IMR-90 (cell line): Measurements from ENCODE around the gene POLR1A. TPM values are rescaled to one million over a fixed set of nuclear protein-coding genes. Genes with fewer than 3 reads are reported as not detected.

Experiments
- ATAC-seq: fragments of 200-7000 bp; cut with Tn5 transposase; 2 replicates; pipeline ENCODE4 v1.9.1; 2020; ENCODE audit warnings: low read depth, mild to moderate bottlenecking, moderate library complexity
- BruUV-seq: library from RNA; stranded (reverse); fragments of 400-500 nt; replicated peaks from 2 replicates; lab custom pipeline; 2021; lab: Mats Ljungman, UMichigan
- CTCF ChIA-PET: fragments of 300-600 bp; formaldehyde crosslinking; extraction: SDS; loops from one replicate; lab custom pipeline; 2021; ENCODE audit warnings: antibody characterized with exemption; lab: Yijun Ruan, JAX
- POLR2A ChIA-PET: fragments of 300-600 bp; sonication (Branson Sonifier 250); formaldehyde crosslinking; loops from one replicate; lab custom pipeline; 2022; ENCODE audit warnings: antibody characterized with exemption; ENCODE audit not compliant: unreplicated experiment; lab: Charles Lee
- DNase-seq: peaks from one replicate; pipeline ENCODE4 v3.0.0; 2013
- H2AFZ ChIP-seq: replicated peaks from 2 replicates; pipeline ENCODE3; 2013; ENCODE audit warnings: low read length, mild to moderate bottlenecking; ENCODE audit not compliant: poor library complexity
- H2AK5ac ChIP-seq: 2 replicates; pipeline ENCODE4 v1.6.1; 2013; ENCODE audit warnings: low read depth, low read length, inconsistent platforms
- H2AK9ac ChIP-seq: replicated peaks from 2 replicates; pipeline ENCODE3; 2013; ENCODE audit warnings: mild to moderate bottlenecking, low read depth, low read length, moderate library complexity; ENCODE audit not compliant: poor library complexity
- H2BK120ac ChIP-seq: 2 replicates; pipeline ENCODE4 v1.6.1; 2013; ENCODE audit warnings: low read depth, low read length, inconsistent platforms
- H2BK15ac ChIP-seq: 3 replicates; pipeline ENCODE4 v1.6.1; 2013; ENCODE audit warnings: low read depth, low read length, inconsistent platforms
- H2BK20ac ChIP-seq: 2 replicates; pipeline ENCODE4 v1.6.1; 2013; ENCODE audit warnings: low read depth, mild to moderate bottlenecking, inconsistent platforms, low read length, moderate library complexity
- H2BK5ac ChIP-seq: 2 replicates; pipeline ENCODE4 v1.6.1; 2013; ENCODE audit warnings: mild to moderate bottlenecking, low read depth, low read length, inconsistent platforms; ENCODE audit not compliant: poor library complexity, severe bottlenecking
- H3K14ac ChIP-seq: replicated peaks from 2 replicates; pipeline ENCODE4 v1.6.1; 2013; ENCODE audit warnings: low read depth, low read length, inconsistent platforms
- H3K18ac ChIP-seq: 2 replicates; pipeline ENCODE4 v1.6.1; 2013; ENCODE audit warnings: low read depth, low read length, control low read depth
- H3K23ac ChIP-seq: 2 replicates; pipeline ENCODE4 v1.6.1; 2013; ENCODE audit warnings: low read depth, low read length, inconsistent platforms
- H3K27ac ChIP-seq: 2 replicates; pipeline ENCODE4 v1.5.1; 2013; ENCODE audit warnings: mild to moderate bottlenecking, control low read depth, low read length; ENCODE audit not compliant: insufficient read depth
- H3K27me3 ChIP-seq: 2 replicates; pipeline ENCODE4 v1.6.1; 2013; ENCODE audit warnings: low read length; ENCODE audit not compliant: control insufficient read depth, insufficient read depth
- H3K36me3 ChIP-seq: 2 replicates; pipeline ENCODE4 v1.6.1; 2013; ENCODE audit warnings: low read length, mixed read lengths; ENCODE audit not compliant: control insufficient read depth, insufficient read depth
- H3K4ac ChIP-seq: 2 replicates; pipeline ENCODE4 v1.6.1; 2013; ENCODE audit warnings: low read depth, low read length, inconsistent platforms
- H3K4me1 ChIP-seq: 2 replicates; pipeline ENCODE4 v1.6.1; 2013; ENCODE audit warnings: low read length, mixed read lengths; ENCODE audit not compliant: control insufficient read depth, insufficient read depth
- H3K4me2 ChIP-seq: 2 replicates; pipeline ENCODE4 v1.6.1; 2013; ENCODE audit warnings: low read depth, mild to moderate bottlenecking, control low read depth, low read length, moderate library complexity
- H3K4me3 ChIP-seq: 2 replicates; pipeline ENCODE4 v1.5.1; 2013; ENCODE audit warnings: low read depth, mild to moderate bottlenecking, control low read depth, low read length, moderate library complexity; ENCODE audit not compliant: insufficient read depth
- H3K56ac ChIP-seq: 2 replicates; pipeline ENCODE4 v1.6.1; 2013; ENCODE audit warnings: low read length, inconsistent platforms; ENCODE audit not compliant: insufficient read depth; ENCODE audit errors: extremely low read depth
- H3K79me1 ChIP-seq, 2 experiments: 2 replicates each; pipeline ENCODE4 v1.6.1; 2013; ENCODE audit warnings: low read length in 2 of 2, inconsistent platforms in 1 of 2, low read depth in 1 of 2
- H3K9ac ChIP-seq: 2 replicates; pipeline ENCODE4 v1.6.1; 2013; ENCODE audit warnings: low read depth, low read length, control low read depth
- H3K9me1 ChIP-seq: 2 replicates; pipeline ENCODE4 v1.6.1; 2013; ENCODE audit warnings: low read length, inconsistent platforms; ENCODE audit not compliant: insufficient read depth
- H3K9me3 ChIP-seq: 2 replicates; pipeline ENCODE4 v1.6.1; 2013; ENCODE audit warnings: low read length; ENCODE audit not compliant: control insufficient read depth, insufficient read depth
- H4K20me1 ChIP-seq: 2 replicates; pipeline ENCODE4 v1.6.1; 2013; ENCODE audit warnings: low read length, inconsistent platforms; ENCODE audit not compliant: insufficient read depth
- H4K5ac ChIP-seq: 2 replicates; pipeline ENCODE4 v1.6.1; 2013; ENCODE audit warnings: mild to moderate bottlenecking, low read depth, low read length, control low read depth
- H4K8ac ChIP-seq, 2 experiments: 2 replicates each; pipeline ENCODE4 v1.6.1; 2013; ENCODE audit warnings: low read depth in 2 of 2, low read length in 2 of 2, control low read depth in 1 of 2, inconsistent platforms in 1 of 2
- H4K91ac ChIP-seq: 2 replicates; pipeline ENCODE4 v1.6.1; 2013; ENCODE audit warnings: low read depth, low read length, inconsistent platforms; ENCODE audit not compliant: insufficient read depth
- CEBPB ChIP-seq: IDR thresholded peaks from 2 replicates; pipeline ENCODE4 v1.6.1; 2012; ENCODE audit warnings: low read depth, low read length, improper control_type of control experiment
- CHD1 ChIP-seq: IDR thresholded peaks from 2 replicates; pipeline ENCODE4 v1.6.1; 2012; ENCODE audit warnings: low read depth, low read length, improper control_type of control experiment
- FOS ChIP-seq: fragments of 150-350 bp; IDR thresholded peaks from 2 replicates; pipeline ENCODE4 v1.6.1; 2016; ENCODE audit warnings: low read depth, low read length
- MAFK ChIP-seq: IDR thresholded peaks from 2 replicates; pipeline ENCODE4 v1.6.1; 2012; ENCODE audit warnings: low read depth, low read length, improper control_type of control experiment
- MAZ ChIP-seq: IDR thresholded peaks from 2 replicates; pipeline ENCODE4 v1.6.1; 2012; ENCODE audit warnings: low read depth, mild to moderate bottlenecking, low read length, improper control_type of control experiment, moderate library complexity, borderline replicate concordance
- MXI1 ChIP-seq: IDR thresholded peaks from 2 replicates; pipeline ENCODE4 v1.6.1; 2012; ENCODE audit warnings: low read depth, mild to moderate bottlenecking, low read length, moderate library complexity, borderline replicate concordance
- NFE2L2 ChIP-seq: fragments of 150-350 bp; IDR thresholded peaks from 2 replicates; pipeline ENCODE4 v1.6.1; 2016; ENCODE audit warnings: low read depth, mild to moderate bottlenecking, low read length
- POLR2A ChIP-seq: IDR thresholded peaks from 2 replicates; pipeline ENCODE4 v1.6.1; 2012; ENCODE audit warnings: mild to moderate bottlenecking, low read depth, low read length
- RFX5 ChIP-seq: IDR thresholded peaks from 2 replicates; pipeline ENCODE4 v1.8.0; 2012; ENCODE audit warnings: low read depth, mild to moderate bottlenecking, low read length, moderate library complexity
- SMC3 ChIP-seq: fragments of 150-350 bp; IDR thresholded peaks from 2 replicates; pipeline ENCODE4 v1.6.1; 2016; ENCODE audit warnings: low read depth, mild to moderate bottlenecking, antibody characterized with exemption, low read length, moderate library complexity
- WGBS, 2 experiments: methylation state at CpG; one replicate each; pipeline versions ENCODE4 v1.1.5 to v1.1.7; 2013; ENCODE audit warnings: missing lambda C conversion rate in 2 of 2; ENCODE audit not compliant: insufficient read length in 1 of 2; ENCODE audit errors: extremely low coverage in 2 of 2; 5-methylcytosine and 5-hydroxymethylcytosine counted together
- dilution Hi-C: fragments of 300-500 bp; cut with HindIII; formaldehyde crosslinking; loops from one replicate; pipeline ENCODE4 v1.14.3; 2018; ENCODE audit warnings: low sequenced_read_pairs; ENCODE audit not compliant: unreplicated experiment
- in situ Hi-C: fragments of 300-500 bp; cut with MboI; formaldehyde crosslinking; loops from 3 replicates; pipeline ENCODE4 v1.14.3; 2019; ENCODE audit warnings: low sequenced_read_pairs, inconsistent platforms, mixed read lengths
- intact Hi-C: fragments of 100-400 bp; cut with micrococcal nuclease; formaldehyde crosslinking; loops from 2 replicates; pipeline ENCODE4 v1.10.0; 2022
- polyA plus RNA-seq, 3 experiments: library from polyadenylated mRNA; depleted of rRNA; stranded (reverse); fragments of >200 nt; gene quantifications; 2 replicates each; pipeline ENCODE4 v1.2.3, GENCODE V29; 2012; ENCODE audit warnings: low replicate concordance in 1 of 3
- total RNA-seq: library from RNA; depleted of rRNA; stranded (reverse); fragments of >200 nt; gene quantifications from 2 replicates; pipeline ENCODE4 v1.2.3, GENCODE V29; 2012
- TF ChIP-seq, protein P1 (sequence below): fragments of 150-350 bp; IDR thresholded peaks from 2 replicates; pipeline ENCODE4 v1.6.1; 2016; ENCODE audit warnings: low read depth, mild to moderate bottlenecking, low read length, moderate library complexity, borderline replicate concordance
- TF ChIP-seq, protein P2 (sequence below): fragments of 150-350 bp; IDR thresholded peaks from 2 replicates; pipeline ENCODE4 v1.6.1; 2017; ENCODE audit warnings: mild to moderate bottlenecking, antibody characterized with exemption, low read length, low read depth

The POLR1A gene
- total and polyA plus RNA-seq, 2 of the 4 experiments (the other 2 are of a cell fraction), result 7.6 to 27.4 TPM

DNA sequence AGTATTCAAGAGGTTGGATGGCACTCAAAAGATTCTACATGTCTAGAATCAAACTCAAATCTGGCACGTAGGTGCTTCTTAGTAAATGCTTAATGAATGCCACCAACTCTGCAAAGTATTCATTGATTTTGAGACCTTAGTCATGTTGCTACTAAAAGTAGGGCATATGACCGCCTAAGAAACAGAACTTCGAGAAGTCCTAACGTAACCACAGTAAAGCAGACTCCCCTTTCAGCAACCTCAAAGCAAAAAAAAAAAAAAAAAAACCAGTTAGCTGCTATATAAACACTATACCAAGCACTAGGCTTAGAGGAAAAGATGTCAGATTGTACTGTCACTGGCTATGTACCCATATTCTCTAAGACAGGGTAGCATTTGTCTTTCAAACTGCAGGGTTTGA is 34.3 kb upstream of the POLR1A start:
- intact Hi-C loops, result loop anchor here (10.0 kb wide), 1 partner anchor 325 kb away; no protein-coding TSS in a partner anchor
- Histone ChIP-seq H2AK5ac (no peak overlapping the region), H3K4me2 (no peak overlapping the region), H4K5ac (no peak overlapping the region), H3K18ac (no peak overlapping the region), H4K8ac (no peak overlapping the region), H3K27me3 (no peaks in the 10 kb centered on the region), H3K56ac (no peak overlapping the region; the same call in 1 of the 2 replicates), H2AFZ (no peak overlapping the region), H3K9ac (no peak overlapping the region), H2BK15ac (no peak overlapping the region), H3K4ac (no peak overlapping the region), H4K20me1 (peaks cover 3% of the 10 kb centered on the region; the same call in 1 of the 2 replicates), H3K9me3 (no peaks in the 10 kb centered on the region), H2AK9ac (no peak overlapping the region), H3K23ac (no peak overlapping the region), H3K27ac (no peak overlapping the region), H3K36me3 (peaks cover 53% of the 10 kb centered on the region), H3K4me1 (no peaks in the 10 kb centered on the region), H2BK5ac (no peak overlapping the region), H2BK120ac (no peak overlapping the region), H3K79me1 (no peaks in the 10 kb centered on the region), H2BK20ac (no peak overlapping the region), H3K9me1 (peaks cover 2% of the 10 kb centered on the region; the same call in 1 of the 2 replicates), H3K4me3 (no peak overlapping the region), H4K91ac (no peak overlapping the region), H3K14ac (no peak overlapping the region)
- dilution Hi-C loops, result no loop called here
- ChIA-PET POLR2A (no interaction called here), CTCF (no interaction called here)
- no CpG with 5 or more reads among the region's 4 CpGs for WGBS, 2 experiments
- in situ Hi-C loops, result no loop called here
- BruUV-seq, result no TSS peak
- ATAC-seq (no peak), DNase-seq (no peak)
- TF ChIP-seq RFX5 (no peak), MXI1 (no peak), MAZ (no peak), SMC3 (no peak), NFE2L2 (no peak), MAFK (no peak), FOS (no peak), CHD1 (no peak), POLR2A (no peak), CEBPB (no peak)
- TF ChIP-seq, protein P1, sequence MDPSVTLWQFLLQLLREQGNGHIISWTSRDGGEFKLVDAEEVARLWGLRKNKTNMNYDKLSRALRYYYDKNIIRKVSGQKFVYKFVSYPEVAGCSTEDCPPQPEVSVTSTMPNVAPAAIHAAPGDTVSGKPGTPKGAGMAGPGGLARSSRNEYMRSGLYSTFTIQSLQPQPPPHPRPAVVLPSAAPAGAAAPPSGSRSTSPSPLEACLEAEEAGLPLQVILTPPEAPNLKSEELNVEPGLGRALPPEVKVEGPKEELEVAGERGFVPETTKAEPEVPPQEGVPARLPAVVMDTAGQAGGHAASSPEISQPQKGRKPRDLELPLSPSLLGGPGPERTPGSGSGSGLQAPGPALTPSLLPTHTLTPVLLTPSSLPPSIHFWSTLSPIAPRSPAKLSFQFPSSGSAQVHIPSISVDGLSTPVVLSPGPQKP, result no peak
- TF ChIP-seq, protein P2, sequence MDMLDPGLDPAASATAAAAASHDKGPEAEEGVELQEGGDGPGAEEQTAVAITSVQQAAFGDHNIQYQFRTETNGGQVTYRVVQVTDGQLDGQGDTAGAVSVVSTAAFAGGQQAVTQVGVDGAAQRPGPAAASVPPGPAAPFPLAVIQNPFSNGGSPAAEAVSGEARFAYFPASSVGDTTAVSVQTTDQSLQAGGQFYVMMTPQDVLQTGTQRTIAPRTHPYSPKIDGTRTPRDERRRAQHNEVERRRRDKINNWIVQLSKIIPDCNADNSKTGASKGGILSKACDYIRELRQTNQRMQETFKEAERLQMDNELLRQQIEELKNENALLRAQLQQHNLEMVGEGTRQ, result no peak
